GM15510 (cell line): ENCODE results near the gene PRPF4.

ENCODE experiments used
- POLR2A ChIP-seq: IDR thresholded peaks from 3 replicates; pipeline ENCODE4 v1.6.1; 2011; ENCODE audit warnings: borderline replicate concordance; ENCODE audit not compliant: insufficient read length; ENCODE audit errors: extremely low read depth

The PRPF4 gene

GRCh38 chr9:113275157-113276131, at the start of gene PRPF4, which contains the start of gene CDC26:
PRPF4 (plus strand) TSS chr9:113275658; CDS start chr9:113275744, 86 bp downstream.
CDC26 (minus strand) TSS chr9:113275572; CDS start chr9:113272507, 3,065 bp downstream.
- peak; percentile 91 for TF ChIP-seq POLR2A

GRCh38 chr9:113227436-113227835, 48.0 kb upstream of the PRPF4 start:
- TF ChIP-seq POLR2A = no peak

- TF ChIP-seq POLR2A = no peak
Measured at GRCh38 chr9:113228130-113228665, 47.3 kb upstream of the PRPF4 start.

GRCh38 chr9:113231701-113232100, 43.8 kb upstream of the PRPF4 start:
- TF ChIP-seq POLR2A = no peak

- TF ChIP-seq POLR2A = no peak
Measured at GRCh38 chr9:113237026-113237425, 38.4 kb upstream of the PRPF4 start.

GRCh38 chr9:113238202-113238858, 37.1 kb upstream of the PRPF4 start:
- TF ChIP-seq POLR2A = no peak

- TF ChIP-seq POLR2A = no peak
Measured at GRCh38 chr9:113238859-113239232, 36.6 kb upstream of the PRPF4 start.

- no peak for TF ChIP-seq POLR2A
Measured at GRCh38 chr9:113241161-113241560, 34.3 kb upstream of the PRPF4 start.

DNA sequence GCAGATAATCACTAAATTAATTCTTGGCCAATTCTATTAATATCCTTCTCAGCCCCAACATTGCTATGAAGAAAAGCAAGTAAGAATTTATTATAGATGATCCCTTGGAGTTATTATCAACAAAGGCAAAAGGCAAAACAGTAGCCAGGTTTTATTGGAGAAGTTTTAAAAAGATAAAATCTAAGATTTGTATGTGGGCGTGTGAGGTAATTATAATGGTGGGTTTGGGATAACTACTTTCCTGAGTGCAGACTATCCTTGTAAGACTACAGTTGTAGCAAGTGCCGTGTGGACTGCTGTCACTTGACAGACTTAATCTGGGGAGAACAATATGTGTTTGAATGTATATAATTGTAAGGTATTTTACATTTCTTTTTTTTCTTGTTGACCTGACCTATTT, 30.9 kb upstream of the PRPF4 start:
- TF ChIP-seq POLR2A = no peak

GRCh38 chr9:113245894-113246293, 29.6 kb upstream of the PRPF4 start:
- no peak for TF ChIP-seq POLR2A

DNA sequence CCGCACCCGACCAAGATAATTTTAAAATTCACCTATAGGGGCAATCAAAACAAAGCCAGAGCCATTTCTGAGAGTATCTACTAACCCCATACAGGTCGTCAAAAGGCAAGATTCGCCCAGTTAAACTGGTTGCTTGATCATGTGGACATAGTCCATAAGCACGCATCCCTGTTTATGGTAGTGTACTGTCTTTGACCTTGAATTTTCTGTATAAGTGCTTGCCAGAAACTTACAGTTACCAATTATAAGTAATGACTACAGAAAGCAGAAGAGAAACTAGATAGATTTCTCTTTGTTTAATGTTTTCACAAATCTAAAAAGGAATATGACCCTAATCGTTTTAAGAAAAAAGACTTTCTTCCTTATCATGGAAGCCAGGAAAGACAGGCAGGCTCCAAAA, 28.5 kb upstream of the PRPF4 start:
- TF ChIP-seq POLR2A = no peak

DNA sequence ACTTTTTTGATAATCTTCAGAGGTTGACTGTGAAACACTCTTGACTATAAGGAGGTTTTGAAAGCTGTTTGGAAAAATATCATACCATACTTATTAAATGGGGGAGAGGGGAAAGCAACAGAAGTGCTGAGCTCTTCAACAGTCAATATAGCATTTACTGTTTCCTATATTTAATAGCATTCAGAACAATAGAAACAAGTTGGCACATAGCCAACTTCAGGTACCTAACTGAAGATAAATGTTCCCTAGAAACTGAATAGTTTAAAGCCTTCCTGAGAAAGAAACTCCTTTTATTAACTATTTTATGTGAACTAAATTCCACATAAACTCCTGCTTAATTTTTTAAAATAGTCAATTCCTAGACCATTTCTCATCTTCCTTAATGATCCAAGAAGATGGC, 27.8 kb upstream of the PRPF4 start:
- no peak for TF ChIP-seq POLR2A

GRCh38 chr9:113250807-113251206, 24.7 kb upstream of the PRPF4 start:
- no peak for TF ChIP-seq POLR2A

DNA sequence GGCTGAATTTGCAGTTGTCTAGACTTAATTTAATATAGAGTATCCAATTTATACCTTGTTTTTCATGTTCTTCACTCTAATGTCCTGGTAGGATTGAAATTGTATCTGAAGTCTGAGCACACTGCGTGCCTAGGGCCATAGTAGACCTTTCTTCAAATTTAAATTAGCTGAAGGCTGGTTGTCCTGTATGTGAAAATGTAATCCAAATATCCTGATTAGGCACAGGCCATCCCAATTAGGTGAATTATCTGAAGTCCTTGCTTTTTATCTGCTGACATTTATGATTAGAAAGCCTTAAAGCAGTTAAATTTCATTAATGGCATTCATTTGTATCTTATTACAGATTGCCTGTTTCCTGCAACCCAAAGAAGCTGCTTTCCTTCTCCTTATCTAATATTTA, 20.5 kb upstream of the PRPF4 start:
- TF ChIP-seq POLR2A = no peak

- no peak for TF ChIP-seq POLR2A
Measured at GRCh38 chr9:113255438-113255837, 20.0 kb upstream of the PRPF4 start.

- TF ChIP-seq POLR2A = no peak
Measured at GRCh38 chr9:113257863-113258262, 17.6 kb upstream of the PRPF4 start.

- TF ChIP-seq POLR2A = no peak
Measured at GRCh38 chr9:113258282-113258681, 17.2 kb upstream of the PRPF4 start.
